Trophoblast cell (in vitro differentiated cells and primary cell): ENCODE data around the gene NABP1.
A peak's percentile ranks its signal among the peaks of the same experiment; 100 is the strongest.

Source experiments
- DNase-seq, 2 donors: peaks; one replicate each; pipeline ENCODE4 v3.0.0-alpha.2; 2016
- H2AFZ ChIP-seq: 2 replicates; pipeline ENCODE4 v1.6.1; 2013; ENCODE audit warnings: low read length, moderate library complexity, mild to moderate bottlenecking; ENCODE audit not compliant: insufficient read depth, poor library complexity
- H2AK5ac ChIP-seq: 2 replicates; pipeline ENCODE4 v1.6.1; 2013; ENCODE audit warnings: mild to moderate bottlenecking, low read length
- H2BK120ac ChIP-seq: 2 replicates; pipeline ENCODE4 v1.6.1; 2013; ENCODE audit warnings: low read length, mild to moderate bottlenecking, moderate library complexity; ENCODE audit not compliant: insufficient read depth, poor library complexity
- H2BK12ac ChIP-seq: 2 replicates; pipeline ENCODE4 v1.6.1; 2013; ENCODE audit warnings: mild to moderate bottlenecking, low read length, moderate library complexity
- H2BK5ac ChIP-seq: 2 replicates; pipeline ENCODE4 v1.6.1; 2013; ENCODE audit warnings: low read length, low read depth, moderate library complexity, mild to moderate bottlenecking; ENCODE audit not compliant: poor library complexity
- H3K14ac ChIP-seq: 2 replicates; pipeline ENCODE4 v1.6.1; 2013; ENCODE audit warnings: mild to moderate bottlenecking, low read length
- H3K18ac ChIP-seq: 2 replicates; pipeline ENCODE4 v1.6.1; 2013; ENCODE audit warnings: mild to moderate bottlenecking, low read length
- H3K23ac ChIP-seq: 2 replicates; pipeline ENCODE4 v1.6.1; 2013; ENCODE audit warnings: low read length
- H3K27ac ChIP-seq: 2 replicates; pipeline ENCODE4 v1.5.1; 2013; ENCODE audit warnings: low read depth, mild to moderate bottlenecking, inconsistent platforms, low read length, moderate library complexity
- H3K27me3 ChIP-seq: 2 replicates; pipeline ENCODE4 v1.6.1; 2013; ENCODE audit warnings: inconsistent platforms, mild to moderate bottlenecking, low read length, moderate library complexity; ENCODE audit not compliant: insufficient read depth
- H3K36me3 ChIP-seq, 2 experiments: 1 replicate in 1 of 2; 2 replicates in 1 of 2; pipeline ENCODE4 v1.6.1; 2013; ENCODE audit warnings: low read length in 2 of 2, mild to moderate bottlenecking in 2 of 2, moderate library complexity in 1 of 2; ENCODE audit not compliant: insufficient read depth in 2 of 2, control insufficient read depth in 1 of 2
- H3K4ac ChIP-seq: 2 replicates; pipeline ENCODE4 v1.6.1; 2013; ENCODE audit warnings: low read depth, mild to moderate bottlenecking, low read length, moderate library complexity
- H3K4me1 ChIP-seq, 2 experiments: 1 replicate in 1 of 2; 2 replicates in 1 of 2; pipeline ENCODE4 v1.6.1; 2013; ENCODE audit warnings: low read length in 2 of 2, mild to moderate bottlenecking in 2 of 2, moderate library complexity in 1 of 2; ENCODE audit not compliant: insufficient read depth in 2 of 2, control insufficient read depth in 1 of 2
- H3K4me2 ChIP-seq: 2 replicates; pipeline ENCODE4 v1.6.1; 2013; ENCODE audit warnings: inconsistent platforms, mild to moderate bottlenecking, low read length, moderate library complexity
- H3K4me3 ChIP-seq: 2 replicates; pipeline ENCODE4 v1.5.1; 2013; ENCODE audit warnings: mild to moderate bottlenecking, low read depth, low read length, inconsistent platforms
- H3K79me1 ChIP-seq: one replicate; pipeline ENCODE4 v1.6.1; 2013; ENCODE audit warnings: low read length
- H3K79me2 ChIP-seq: 2 replicates; pipeline ENCODE4 v1.6.1; 2013; ENCODE audit warnings: low read length, mild to moderate bottlenecking; ENCODE audit not compliant: control insufficient read depth, insufficient read depth, poor library complexity
- H3K9ac ChIP-seq: 2 replicates; pipeline ENCODE4 v1.6.1; 2013; ENCODE audit warnings: mild to moderate bottlenecking, low read length
- H3K9me3 ChIP-seq: 2 replicates; pipeline ENCODE4 v1.6.1; 2013; ENCODE audit warnings: low read depth, mild to moderate bottlenecking, control low read depth, inconsistent platforms, low read length; ENCODE audit not compliant: insufficient read depth
- H4K12ac ChIP-seq: 2 replicates; pipeline ENCODE4 v1.6.1; 2013; ENCODE audit warnings: low read depth, mild to moderate bottlenecking, low read length, moderate library complexity
- H4K8ac ChIP-seq: 2 replicates; pipeline ENCODE4 v1.6.1; 2013; ENCODE audit warnings: low read depth, mild to moderate bottlenecking, low read length, moderate library complexity
- H4K91ac ChIP-seq: one replicate; pipeline ENCODE4 v1.6.1; 2013; ENCODE audit warnings: low read depth, mild to moderate bottlenecking, low read length, moderate library complexity
- WGBS: extraction: QIAGEN DNeasy Blood & Tissue Kit; methylation state at CpG from one replicate; pipeline ENCODE4 v1.1.7; 2013; ENCODE audit warnings: missing lambda C conversion rate; ENCODE audit not compliant: insufficient read length, insufficient coverage; ENCODE audit errors: extremely low coverage; 5-methylcytosine and 5-hydroxymethylcytosine counted together

NABP1 gene

DNA sequence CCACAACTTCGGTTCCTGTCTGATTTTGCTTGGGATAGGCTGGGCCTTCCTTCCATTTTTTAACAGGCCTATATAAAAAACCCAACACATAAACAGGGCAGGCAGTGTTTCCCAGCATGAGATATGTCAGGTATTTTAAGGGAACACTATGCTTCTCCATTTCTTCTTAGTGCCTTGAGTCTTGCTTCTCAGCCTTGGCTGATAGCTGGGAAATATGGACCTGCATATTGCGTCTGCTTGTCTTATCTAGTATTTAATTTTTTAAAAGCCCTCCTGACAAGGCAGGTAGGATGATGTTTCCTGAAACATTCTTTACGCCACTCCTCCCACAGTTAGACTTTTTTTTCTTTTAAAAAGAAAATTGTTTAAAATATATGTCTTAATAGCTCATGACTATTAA lies 45.5 kb upstream of the NABP1 start:
- no peak overlapping the region for H2BK120ac ChIP-seq
- no peak overlapping the region for H4K12ac ChIP-seq
- H4K91ac ChIP-seq = no peak overlapping the region
- no peak overlapping the region for H3K18ac ChIP-seq
- H3K14ac ChIP-seq = no peak overlapping the region
- no peaks in the 10 kb centered on the region for H3K27me3 ChIP-seq
- H2AFZ ChIP-seq = no peak overlapping the region
- H3K4me3 ChIP-seq = no peak overlapping the region
- no peak overlapping the region for H3K4me2 ChIP-seq
- H3K9ac ChIP-seq = no peak overlapping the region
- H3K27ac ChIP-seq = no peak overlapping the region
- H3K36me3 ChIP-seq = no peaks in the 10 kb centered on the region
- H3K79me2 ChIP-seq = no peaks in the 10 kb centered on the region
- H3K79me1 ChIP-seq = peaks cover 8% of the 10 kb centered on the region
- no peak overlapping the region for H4K8ac ChIP-seq
- no peak overlapping the region for H3K4ac ChIP-seq
- H3K9me3 ChIP-seq = no peaks in the 10 kb centered on the region
- H3K23ac ChIP-seq = no peak overlapping the region
- no peak overlapping the region for H2BK5ac ChIP-seq
- peak overlapping the region; percentile 23 for H2BK12ac ChIP-seq
- peak; percentile 60 to 78 for DNase-seq
- H3K4me1 ChIP-seq = peaks cover 0 to 8% of the 10 kb centered on the region in 2 experiments
- WGBS = no CpG with 5 or more reads among the region's 3 CpGs
- no peak overlapping the region for H2AK5ac ChIP-seq

GRCh38 chr2:191634791-191635190 lies 43.1 kb upstream of the NABP1 start:
- no peak overlapping the region for H4K12ac ChIP-seq
- no peak overlapping the region for H3K23ac ChIP-seq
- H2BK120ac ChIP-seq = no peak overlapping the region

GRCh38 chr2:191635333-191636234 lies 42.4 kb upstream of the NABP1 start:
- DNase-seq = peak; percentile 73 to 94
- no peak overlapping the region for H3K9ac ChIP-seq
- no peak overlapping the region for H2AFZ ChIP-seq
- no peaks in the 10 kb centered on the region for H3K9me3 ChIP-seq
- no peak overlapping the region for H4K12ac ChIP-seq
- H3K18ac ChIP-seq = no peak overlapping the region
- no peak overlapping the region for H2AK5ac ChIP-seq
- no peaks in the 10 kb centered on the region for H3K27me3 ChIP-seq
- H4K91ac ChIP-seq = peak overlapping the region; percentile 41
- no peak overlapping the region for H3K4ac ChIP-seq
- H2BK5ac ChIP-seq = peak overlapping the region; percentile 60
- H2BK12ac ChIP-seq = peak overlapping the region; percentile 19
- H2BK120ac ChIP-seq = peak overlapping the region; percentile 74
- WGBS = no CpG with 5 or more reads among the region's 5 CpGs
- H4K8ac ChIP-seq = peak overlapping the region; percentile 24
- H3K23ac ChIP-seq = no peak overlapping the region
- peak overlapping the region; percentile 87 for H3K27ac ChIP-seq
- H3K4me3 ChIP-seq = no peak overlapping the region
- no peaks in the 10 kb centered on the region for H3K36me3 ChIP-seq
- peaks cover 16% of the 10 kb centered on the region for H3K79me1 ChIP-seq
- no peaks in the 10 kb centered on the region for H3K79me2 ChIP-seq
- H3K4me2 ChIP-seq = peak overlapping the region; percentile 0
- peak overlapping the region; percentile 27 for H3K14ac ChIP-seq
- H3K4me1 ChIP-seq = peaks cover 3 to 12% of the 10 kb centered on the region in 2 experiments

More at GRCh38 chr2:191634791-191635190, 43.1 kb upstream of the NABP1 start:
- H2BK12ac ChIP-seq = no peak overlapping the region
- H2AK5ac ChIP-seq = no peak overlapping the region
- H3K14ac ChIP-seq = no peak overlapping the region
- no peak overlapping the region for H3K4ac ChIP-seq
- H4K91ac ChIP-seq = no peak overlapping the region
- H3K4me1 ChIP-seq = peaks cover 3 to 10% of the 10 kb centered on the region in 2 experiments
- H2BK5ac ChIP-seq = no peak overlapping the region
- H3K27me3 ChIP-seq = no peaks in the 10 kb centered on the region
- no peaks in the 10 kb centered on the region for H3K9me3 ChIP-seq
- no peak overlapping the region for H3K18ac ChIP-seq
- peak in 1 of 2 donors; percentile 58 for DNase-seq
- peaks cover 16% of the 10 kb centered on the region for H3K79me1 ChIP-seq
- H3K4me2 ChIP-seq = no peak overlapping the region
- no peaks in the 10 kb centered on the region for H3K36me3 ChIP-seq
- no peak overlapping the region for H2AFZ ChIP-seq
- H4K8ac ChIP-seq = no peak overlapping the region
- H3K4me3 ChIP-seq = no peak overlapping the region
- no peak overlapping the region for H3K9ac ChIP-seq
- no CpG with 5 or more reads among the region's 1 CpG for WGBS
- H3K27ac ChIP-seq = no peak overlapping the region
- H3K79me2 ChIP-seq = no peaks in the 10 kb centered on the region

- no peak overlapping the region for H4K8ac ChIP-seq
- no peaks in the 10 kb centered on the region for H3K9me3 ChIP-seq
- no peaks in the 10 kb centered on the region for H3K79me2 ChIP-seq
- DNase-seq = peak in 1 of 2 donors; percentile 53
- H4K12ac ChIP-seq = no peak overlapping the region
- H3K23ac ChIP-seq = no peak overlapping the region
- no peak overlapping the region for H3K18ac ChIP-seq
- H3K4me1 ChIP-seq = peaks cover 3 to 12% of the 10 kb centered on the region in 2 experiments
- H3K36me3 ChIP-seq = no peaks in the 10 kb centered on the region
- peak overlapping the region; percentile 79 for H2BK5ac ChIP-seq
- no peak overlapping the region for H3K14ac ChIP-seq
- no peak overlapping the region for H2AFZ ChIP-seq
- H3K4ac ChIP-seq = no peak overlapping the region
- peak overlapping the region; percentile 96 for H2BK120ac ChIP-seq
- H3K4me2 ChIP-seq = peak overlapping the region; percentile 0
- no peak overlapping the region for H2BK12ac ChIP-seq
- H3K9ac ChIP-seq = no peak overlapping the region
- peak overlapping the region; percentile 87 for H3K27ac ChIP-seq
- peak overlapping the region; percentile 84 for H2AK5ac ChIP-seq
- peaks cover 16% of the 10 kb centered on the region for H3K79me1 ChIP-seq
- no peaks in the 10 kb centered on the region for H3K27me3 ChIP-seq
- H4K91ac ChIP-seq = peak overlapping the region; percentile 70
- H3K4me3 ChIP-seq = no peak overlapping the region
Measured at GRCh38 chr2:191636235-191636543, 41.7 kb upstream of the NABP1 start.
